IMR-90 (cell line): Measurements from ENCODE around the gene VPS52. TPM values are rescaled to one million over a fixed set of nuclear protein-coding genes. Genes with fewer than 3 reads are reported as not detected.

ENCODE experiments used
- ATAC-seq: fragments of 200-7000 bp; cut with Tn5 transposase; 2 replicates; pipeline ENCODE4 v1.9.1; 2020; ENCODE audit warnings: low read depth, mild to moderate bottlenecking, moderate library complexity
- BruUV-seq: library from RNA; stranded (reverse); fragments of 400-500 nt; replicated peaks from 2 replicates; lab custom pipeline; 2021; lab: Mats Ljungman, UMichigan
- CTCF ChIA-PET: fragments of 300-600 bp; formaldehyde crosslinking; extraction: SDS; loops from one replicate; lab custom pipeline; 2021; ENCODE audit warnings: antibody characterized with exemption; lab: Yijun Ruan, JAX
- POLR2A ChIA-PET: fragments of 300-600 bp; sonication (Branson Sonifier 250); formaldehyde crosslinking; loops from one replicate; lab custom pipeline; 2022; ENCODE audit warnings: antibody characterized with exemption; ENCODE audit not compliant: unreplicated experiment; lab: Charles Lee
- DNase-seq: peaks from one replicate; pipeline ENCODE4 v3.0.0; 2013
- H2AFZ ChIP-seq: replicated peaks from 2 replicates; pipeline ENCODE3; 2013; ENCODE audit warnings: low read length, mild to moderate bottlenecking; ENCODE audit not compliant: poor library complexity
- H2AK5ac ChIP-seq: 2 replicates; pipeline ENCODE4 v1.6.1; 2013; ENCODE audit warnings: low read depth, low read length, inconsistent platforms
- H2AK9ac ChIP-seq: replicated peaks from 2 replicates; pipeline ENCODE3; 2013; ENCODE audit warnings: mild to moderate bottlenecking, low read depth, low read length, moderate library complexity; ENCODE audit not compliant: poor library complexity
- H2BK120ac ChIP-seq: 2 replicates; pipeline ENCODE4 v1.6.1; 2013; ENCODE audit warnings: low read depth, low read length, inconsistent platforms
- H2BK15ac ChIP-seq: 3 replicates; pipeline ENCODE4 v1.6.1; 2013; ENCODE audit warnings: low read depth, low read length, inconsistent platforms
- H2BK20ac ChIP-seq: 2 replicates; pipeline ENCODE4 v1.6.1; 2013; ENCODE audit warnings: low read depth, mild to moderate bottlenecking, inconsistent platforms, low read length, moderate library complexity
- H2BK5ac ChIP-seq: 2 replicates; pipeline ENCODE4 v1.6.1; 2013; ENCODE audit warnings: mild to moderate bottlenecking, low read depth, low read length, inconsistent platforms; ENCODE audit not compliant: poor library complexity, severe bottlenecking
- H3K14ac ChIP-seq: replicated peaks from 2 replicates; pipeline ENCODE4 v1.6.1; 2013; ENCODE audit warnings: low read depth, low read length, inconsistent platforms
- H3K18ac ChIP-seq: 2 replicates; pipeline ENCODE4 v1.6.1; 2013; ENCODE audit warnings: low read depth, low read length, control low read depth
- H3K23ac ChIP-seq: 2 replicates; pipeline ENCODE4 v1.6.1; 2013; ENCODE audit warnings: low read depth, low read length, inconsistent platforms
- H3K27ac ChIP-seq: 2 replicates; pipeline ENCODE4 v1.5.1; 2013; ENCODE audit warnings: mild to moderate bottlenecking, control low read depth, low read length; ENCODE audit not compliant: insufficient read depth
- H3K27me3 ChIP-seq: 2 replicates; pipeline ENCODE4 v1.6.1; 2013; ENCODE audit warnings: low read length; ENCODE audit not compliant: control insufficient read depth, insufficient read depth
- H3K36me3 ChIP-seq: 2 replicates; pipeline ENCODE4 v1.6.1; 2013; ENCODE audit warnings: low read length, mixed read lengths; ENCODE audit not compliant: control insufficient read depth, insufficient read depth
- H3K4ac ChIP-seq: 2 replicates; pipeline ENCODE4 v1.6.1; 2013; ENCODE audit warnings: low read depth, low read length, inconsistent platforms
- H3K4me1 ChIP-seq: 2 replicates; pipeline ENCODE4 v1.6.1; 2013; ENCODE audit warnings: low read length, mixed read lengths; ENCODE audit not compliant: control insufficient read depth, insufficient read depth
- H3K4me2 ChIP-seq: 2 replicates; pipeline ENCODE4 v1.6.1; 2013; ENCODE audit warnings: low read depth, mild to moderate bottlenecking, control low read depth, low read length, moderate library complexity
- H3K4me3 ChIP-seq: 2 replicates; pipeline ENCODE4 v1.5.1; 2013; ENCODE audit warnings: low read depth, mild to moderate bottlenecking, control low read depth, low read length, moderate library complexity; ENCODE audit not compliant: insufficient read depth
- H3K56ac ChIP-seq: 2 replicates; pipeline ENCODE4 v1.6.1; 2013; ENCODE audit warnings: low read length, inconsistent platforms; ENCODE audit not compliant: insufficient read depth; ENCODE audit errors: extremely low read depth
- H3K79me1 ChIP-seq, 2 experiments: 2 replicates each; pipeline ENCODE4 v1.6.1; 2013; ENCODE audit warnings: low read length in 2 of 2, inconsistent platforms in 1 of 2, low read depth in 1 of 2
- H3K9ac ChIP-seq: 2 replicates; pipeline ENCODE4 v1.6.1; 2013; ENCODE audit warnings: low read depth, low read length, control low read depth
- H3K9me1 ChIP-seq: 2 replicates; pipeline ENCODE4 v1.6.1; 2013; ENCODE audit warnings: low read length, inconsistent platforms; ENCODE audit not compliant: insufficient read depth
- H3K9me3 ChIP-seq: 2 replicates; pipeline ENCODE4 v1.6.1; 2013; ENCODE audit warnings: low read length; ENCODE audit not compliant: control insufficient read depth, insufficient read depth
- H4K20me1 ChIP-seq: 2 replicates; pipeline ENCODE4 v1.6.1; 2013; ENCODE audit warnings: low read length, inconsistent platforms; ENCODE audit not compliant: insufficient read depth
- H4K5ac ChIP-seq: 2 replicates; pipeline ENCODE4 v1.6.1; 2013; ENCODE audit warnings: mild to moderate bottlenecking, low read depth, low read length, control low read depth
- H4K8ac ChIP-seq, 2 experiments: 2 replicates each; pipeline ENCODE4 v1.6.1; 2013; ENCODE audit warnings: low read depth in 2 of 2, low read length in 2 of 2, control low read depth in 1 of 2, inconsistent platforms in 1 of 2
- H4K91ac ChIP-seq: 2 replicates; pipeline ENCODE4 v1.6.1; 2013; ENCODE audit warnings: low read depth, low read length, inconsistent platforms; ENCODE audit not compliant: insufficient read depth
- CEBPB ChIP-seq: IDR thresholded peaks from 2 replicates; pipeline ENCODE4 v1.6.1; 2012; ENCODE audit warnings: low read depth, low read length, improper control_type of control experiment
- CHD1 ChIP-seq: IDR thresholded peaks from 2 replicates; pipeline ENCODE4 v1.6.1; 2012; ENCODE audit warnings: low read depth, low read length, improper control_type of control experiment
- MAFK ChIP-seq: IDR thresholded peaks from 2 replicates; pipeline ENCODE4 v1.6.1; 2012; ENCODE audit warnings: low read depth, low read length, improper control_type of control experiment
- MAZ ChIP-seq: IDR thresholded peaks from 2 replicates; pipeline ENCODE4 v1.6.1; 2012; ENCODE audit warnings: low read depth, mild to moderate bottlenecking, low read length, improper control_type of control experiment, moderate library complexity, borderline replicate concordance
- POLR2A ChIP-seq: IDR thresholded peaks from 2 replicates; pipeline ENCODE4 v1.6.1; 2012; ENCODE audit warnings: mild to moderate bottlenecking, low read depth, low read length
- RCOR1 ChIP-seq: IDR thresholded peaks from 2 replicates; pipeline ENCODE4 v1.6.1; 2012; ENCODE audit warnings: mild to moderate bottlenecking, low read length, improper control_type of control experiment; ENCODE audit not compliant: insufficient replicate concordance
- SMC3 ChIP-seq: fragments of 150-350 bp; IDR thresholded peaks from 2 replicates; pipeline ENCODE4 v1.6.1; 2016; ENCODE audit warnings: low read depth, mild to moderate bottlenecking, antibody characterized with exemption, low read length, moderate library complexity
- WGBS, 2 experiments: methylation state at CpG; one replicate each; pipeline versions ENCODE4 v1.1.5 to v1.1.7; 2013; ENCODE audit warnings: missing lambda C conversion rate in 2 of 2; ENCODE audit not compliant: insufficient read length in 1 of 2; ENCODE audit errors: extremely low coverage in 2 of 2; 5-methylcytosine and 5-hydroxymethylcytosine counted together
- dilution Hi-C: fragments of 300-500 bp; cut with HindIII; formaldehyde crosslinking; loops from one replicate; pipeline ENCODE4 v1.14.3; 2018; ENCODE audit warnings: low sequenced_read_pairs; ENCODE audit not compliant: unreplicated experiment
- in situ Hi-C: fragments of 300-500 bp; cut with MboI; formaldehyde crosslinking; loops from 3 replicates; pipeline ENCODE4 v1.14.3; 2019; ENCODE audit warnings: low sequenced_read_pairs, inconsistent platforms, mixed read lengths
- intact Hi-C: fragments of 100-400 bp; cut with micrococcal nuclease; formaldehyde crosslinking; loops from 2 replicates; pipeline ENCODE4 v1.10.0; 2022
- polyA plus RNA-seq, 3 experiments: library from polyadenylated mRNA; depleted of rRNA; stranded (reverse); fragments of >200 nt; gene quantifications; 2 replicates each; pipeline ENCODE4 v1.2.3, GENCODE V29; 2012; ENCODE audit warnings: low replicate concordance in 1 of 3
- total RNA-seq: library from RNA; depleted of rRNA; stranded (reverse); fragments of >200 nt; gene quantifications from 2 replicates; pipeline ENCODE4 v1.2.3, GENCODE V29; 2012
- TF ChIP-seq, protein P1 (sequence below): fragments of 150-350 bp; IDR thresholded peaks from 2 replicates; pipeline ENCODE4 v1.6.1; 2016; ENCODE audit warnings: low read depth, mild to moderate bottlenecking, low read length, moderate library complexity, borderline replicate concordance

VPS52 gene
- total and polyA plus RNA-seq, 2 of the 4 experiments (the other 2 are of a cell fraction) = 29.8 to 54.6 TPM

DNA sequence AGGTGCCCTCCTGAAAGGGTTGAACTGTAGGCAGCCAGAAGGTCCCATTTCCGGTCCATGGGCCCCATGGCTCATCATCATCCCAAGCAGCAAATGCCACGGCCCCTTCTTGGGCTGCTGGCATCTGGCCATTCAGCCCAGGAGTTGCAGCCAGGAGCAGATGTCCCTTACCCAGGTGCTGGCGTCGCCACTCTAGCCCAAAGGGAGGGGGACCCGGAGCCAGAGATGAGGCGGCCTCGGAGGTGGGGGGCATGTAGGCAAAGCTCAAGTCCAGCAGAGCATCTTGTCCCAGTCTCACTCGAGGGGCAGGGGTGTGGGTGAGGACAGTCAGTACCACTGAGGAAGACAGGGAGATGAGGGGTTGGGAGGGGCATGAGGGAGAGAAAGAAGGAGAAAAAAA is 33.4 kb upstream of the VPS52 start:
- no peak overlapping the region for H2AK9ac ChIP-seq
- no peaks in the 10 kb centered on the region for H3K9me3 ChIP-seq
- H2BK20ac ChIP-seq = no peak overlapping the region
- dilution Hi-C loops (no loop called here), intact Hi-C loops (no loop called here), in situ Hi-C loops (no loop called here)
- no peak overlapping the region for H4K5ac ChIP-seq
- CTCF ChIA-PET = no interaction called here
- no peak overlapping the region for H2AFZ ChIP-seq
- no peak overlapping the region for H3K9ac ChIP-seq
- no TSS peak for BruUV-seq
- no peak overlapping the region for H3K56ac ChIP-seq
- no peak overlapping the region for H3K18ac ChIP-seq
- H3K4me2 ChIP-seq = no peak overlapping the region
- no peak overlapping the region for H2AK5ac ChIP-seq
- POLR2A ChIA-PET = no interaction called here
- DNase-seq (no peak), ATAC-seq (no peak)
- H3K23ac ChIP-seq = no peak overlapping the region
- H3K36me3 ChIP-seq = peaks cover 19% of the 10 kb centered on the region
- H3K27ac ChIP-seq = no peak overlapping the region
- no peaks in the 10 kb centered on the region for H3K27me3 ChIP-seq
- H3K79me1 ChIP-seq = peaks cover 14 to 50% of the 10 kb centered on the region in 2 experiments
- WGBS, 2 experiments = 85% methylated on average over 5 of the region's 8 CpGs; no CpG with 5 or more reads in 1 of the 2 experiments
- H3K4ac ChIP-seq = no peak overlapping the region
- H4K20me1 ChIP-seq = peaks cover 15% of the 10 kb centered on the region; the same call in 1 of the 2 replicates
- no peak overlapping the region for H4K8ac ChIP-seq
- H2BK15ac ChIP-seq = no peak overlapping the region
- TF ChIP-seq, protein P1, sequence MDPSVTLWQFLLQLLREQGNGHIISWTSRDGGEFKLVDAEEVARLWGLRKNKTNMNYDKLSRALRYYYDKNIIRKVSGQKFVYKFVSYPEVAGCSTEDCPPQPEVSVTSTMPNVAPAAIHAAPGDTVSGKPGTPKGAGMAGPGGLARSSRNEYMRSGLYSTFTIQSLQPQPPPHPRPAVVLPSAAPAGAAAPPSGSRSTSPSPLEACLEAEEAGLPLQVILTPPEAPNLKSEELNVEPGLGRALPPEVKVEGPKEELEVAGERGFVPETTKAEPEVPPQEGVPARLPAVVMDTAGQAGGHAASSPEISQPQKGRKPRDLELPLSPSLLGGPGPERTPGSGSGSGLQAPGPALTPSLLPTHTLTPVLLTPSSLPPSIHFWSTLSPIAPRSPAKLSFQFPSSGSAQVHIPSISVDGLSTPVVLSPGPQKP = no peak
- TF ChIP-seq RCOR1 = no peak
- no peak for TF ChIP-seq MAZ
- no peak for TF ChIP-seq CHD1
- no peak for TF ChIP-seq SMC3
- TF ChIP-seq CEBPB = no peak
- no peak for TF ChIP-seq MAFK
- TF ChIP-seq POLR2A = no peak
- H3K4me1 ChIP-seq = no peaks in the 10 kb centered on the region
- no peak overlapping the region for H3K4me3 ChIP-seq
- H2BK120ac ChIP-seq = no peak overlapping the region
- H4K91ac ChIP-seq = no peak overlapping the region
- no peak overlapping the region for H3K14ac ChIP-seq
- no peak overlapping the region for H2BK5ac ChIP-seq
- H3K9me1 ChIP-seq = no peaks in the 10 kb centered on the region
